HEK293T (cell line): ENCODE results near the gene ARHGAP27.

Source experiments
- ARNT ChIP-seq: fragments of 450-650 bp; IDR thresholded peaks from 2 replicates; pipeline ENCODE4 v1.6.1; 2017; ENCODE audit warnings: mild to moderate bottlenecking
- ELF4 ChIP-seq: fragments of 450-650 bp; IDR thresholded peaks from 2 replicates; pipeline ENCODE4 v1.6.1; 2017; ENCODE audit warnings: antibody characterized with exemption
- FOXM1 ChIP-seq: fragments of 450-650 bp; IDR thresholded peaks from 2 replicates; pipeline ENCODE4 v1.6.1; 2017; ENCODE audit warnings: mild to moderate bottlenecking, borderline replicate concordance
- HDGF ChIP-seq: fragments of 450-650 bp; IDR thresholded peaks from 2 replicates; pipeline ENCODE4 v1.6.1; 2017; ENCODE audit warnings: antibody characterized with exemption, borderline replicate concordance
- PKNOX1 ChIP-seq: fragments of 450-650 bp; IDR thresholded peaks from 2 replicates; pipeline ENCODE4 v1.6.1; 2016
- SP1 ChIP-seq: fragments of 450-650 bp; IDR thresholded peaks from 2 replicates; pipeline ENCODE4 v1.6.1; 2017
- SUZ12 ChIP-seq: fragments of 450-650 bp; IDR thresholded peaks from 2 replicates; pipeline ENCODE4 v1.6.1; 2016; ENCODE audit warnings: mild to moderate bottlenecking
- ZNF384 ChIP-seq: fragments of 450-650 bp; IDR thresholded peaks from 2 replicates; pipeline ENCODE4 v1.6.1; 2016

GRCh38 chr17:45345554-45346215 is 87.0 kb downstream of the ARHGAP27 start:
- TF ChIP-seq HDGF = no peak
- no peak for TF ChIP-seq ARNT
- peak; percentile 28; the same call in 1 of the 2 replicates for TF ChIP-seq PKNOX1
- TF ChIP-seq SP1 = no peak
- TF ChIP-seq ELF4 = no peak
- no peak for TF ChIP-seq SUZ12
- TF ChIP-seq ZNF384 = no peak
- no peak for TF ChIP-seq FOXM1
